HepG2 (cell line): ENCODE data around the gene ALPK3. TPM values are rescaled to one million over a fixed set of nuclear protein-coding genes. Genes with fewer than 3 reads are reported as not detected.

ENCODE experiments used
- ATAC-seq: fragments of 200-7000 bp; cut with Tn5 transposase; 3 replicates; pipeline ENCODE4 v1.9.1; 2020; ENCODE audit warnings: mild to moderate bottlenecking, moderate library complexity
- Bru-seq: library from RNA; stranded (reverse); fragments of 400-500 nt; gene quantifications from one replicate; lab custom pipeline; 2021; lab: Mats Ljungman, UMichigan
- BruChase-seq, 2 experiments: library from RNA; stranded (reverse); fragments of 400-500 nt; gene quantifications; one replicate each; lab custom pipeline; 2021; lab: Mats Ljungman, UMichigan
- BruUV-seq: library from RNA; stranded (reverse); fragments of 400-500 nt; replicated peaks from 2 replicates; lab custom pipeline; 2021; lab: Mats Ljungman, UMichigan
- CTCF ChIA-PET: fragments of 300-600 bp; formaldehyde crosslinking; extraction: SDS; loops from one replicate; lab custom pipeline; 2021; ENCODE audit warnings: low total read pairs, inconsistent platforms, low intra/inter-chr PET ratio; lab: Yijun Ruan, JAX
- POLR2A ChIA-PET: fragments of 350-600 bp; sonication (Branson Sonifier 250); formaldehyde crosslinking; loops from one replicate; lab custom pipeline; 2020; ENCODE audit warnings: antibody characterized with exemption, inconsistent platforms; lab: Yijun Ruan, JAX
- DNase-seq: peaks from one replicate; pipeline ENCODE4 v3.0.0-alpha.2; 2015; ENCODE audit warnings: low spot score
- FAIRE-seq: peaks from 3 replicates; lab custom pipeline; 2011; peaks lifted over from hg19 to GRCh38; lab: Jason Lieb, UNC
- H2AFZ ChIP-seq: one replicate; pipeline ENCODE4 v1.6.1; 2011; ENCODE audit warnings: low read length, inconsistent platforms
- H3K27ac ChIP-seq: fragments of 300-600 bp; 3 replicates; pipeline ENCODE4 v1.8.0; 2011; ENCODE audit warnings: mixed run types, mild to moderate bottlenecking, mixed read lengths, low read length, inconsistent platforms; ENCODE audit not compliant: insufficient read depth; ENCODE audit errors: extremely low read length
- H3K27me3 ChIP-seq, 2 experiments: fragments of 200-600 bp in 1 of 2; 2 replicates in 1 of 2; 3 replicates in 1 of 2; pipeline versions ENCODE4 v1.6.0 to v1.8.0; 2011; ENCODE audit warnings: low read length in 2 of 2, mild to moderate bottlenecking in 2 of 2, moderate library complexity in 2 of 2, inconsistent platforms in 1 of 2; ENCODE audit not compliant: insufficient read depth in 2 of 2, control insufficient read depth in 1 of 2
- H3K36me3 ChIP-seq, 2 experiments: fragments of 200-600 bp in 1 of 2; replicated peaks in 1 of 2; 2 replicates in 1 of 2; 3 replicates in 1 of 2; pipeline versions ENCODE4 v1.5.1 to v1.8.0; 2011; ENCODE audit warnings: low read length in 2 of 2, inconsistent platforms in 1 of 2; ENCODE audit not compliant: insufficient read depth in 2 of 2, control insufficient read depth in 1 of 2
- H3K4me1 ChIP-seq: 2 replicates; pipeline ENCODE4 v1.5.1; 2012; ENCODE audit warnings: low read length, inconsistent platforms; ENCODE audit not compliant: insufficient read depth
- H3K4me2 ChIP-seq: 2 replicates; pipeline ENCODE4 v1.6.0; 2011; ENCODE audit warnings: low read depth, low read length, inconsistent platforms
- H3K4me3 ChIP-seq, 3 experiments: fragments of 200-600 bp in 1 of 3; sonication (generic), shearing (Covaris generic) in 1 of 3; replicated peaks in 1 of 3; 2 replicates each; pipeline ENCODE4 v1.5.1; 2011 to 2016; ENCODE audit warnings: low read length in 3 of 3, inconsistent platforms in 2 of 3, low read depth in 2 of 3, mild to moderate bottlenecking in 2 of 3, control low read depth in 1 of 3, mixed read lengths in 1 of 3; ENCODE audit not compliant: insufficient read depth in 1 of 3
- H3K79me2 ChIP-seq: one replicate; pipeline ENCODE4 v1.6.1; 2011; ENCODE audit warnings: low read length, inconsistent platforms; ENCODE audit not compliant: insufficient read depth
- H3K9ac ChIP-seq: 2 replicates; pipeline ENCODE4 v1.6.0; 2011; ENCODE audit warnings: mild to moderate bottlenecking, low read depth, low read length, inconsistent platforms; ENCODE audit not compliant: insufficient read depth
- H3K9me3 ChIP-seq: 2 replicates; pipeline ENCODE4 v1.5.1; 2012; ENCODE audit warnings: mild to moderate bottlenecking, low read length
- H4K20me1 ChIP-seq: 2 replicates; pipeline ENCODE4 v1.6.0; 2011; ENCODE audit warnings: inconsistent platforms, mild to moderate bottlenecking, low read length, moderate library complexity; ENCODE audit not compliant: insufficient read depth
- ZBTB33 ChIP-seq: sonication (generic); formaldehyde crosslinking; IDR thresholded peaks from 2 replicates; pipeline ENCODE4 v1.4.0; 2020; ENCODE audit warnings: missing genetic modification reagents
- WGBS: methylation state at CpG from one replicate; pipeline ENCODE4 v1.1.6; 2017; ENCODE audit warnings: low lambda C conversion rate; 5-methylcytosine and 5-hydroxymethylcytosine counted together
- in situ Hi-C: cut with HindIII; loops from 2 replicates; pipeline ENCODE4 v1.10.0; 2017; ENCODE audit warnings: low pct_unique_long_range_greater_than_20kb; ENCODE audit not compliant: extremely low pct_ligation_motif_present
- intact Hi-C: fragments of 100-400 bp; cut with micrococcal nuclease; formaldehyde crosslinking; loops from one replicate; pipeline ENCODE4 v1.10.0; 2022; ENCODE audit not compliant: unreplicated experiment
- long read RNA-seq, 2 experiments: library from RNA in 1 of 2; library from polyadenylated mRNA in 1 of 2; stranded (forward) in 1 of 2; unstranded in 1 of 2; transcript quantifications; one replicate each; pipeline ENCODE4 v2.0.0, GENCODE V29; 2019 to 2022
- polyA minus RNA-seq, 3 experiments: library from RNA; depleted of rRNA, polyadenylated mRNA; stranded (reverse); fragments of >200 nt; gene quantifications; 2 replicates each; pipeline ENCODE4 v1.2.3, GENCODE V29; 2011; ENCODE audit warnings: low replicate concordance in 1 of 3
- polyA plus RNA-seq, 8 experiments: library from polyadenylated mRNA; depleted of rRNA in 3 of 8; stranded (reverse) in 7 of 8; unstranded in 1 of 8; fragments of >200 nt; fragmentation: Illumina TruSeq in 4 of 8; extraction: Trizol in 4 of 8; gene quantifications; 2 replicates each; pipeline versions ENCODE4 v1.2.1 to v1.2.3, GENCODE V29; 2011 to 2016; ENCODE audit warnings: low read depth in 4 of 8, missing spikeins in 1 of 8, mixed read lengths in 1 of 8; ENCODE audit not compliant: insufficient read depth in 1 of 8
- total RNA-seq, 5 experiments: library from RNA; depleted of rRNA; stranded (reverse); fragments of >200 nt; fragmentation: Illumina TruSeq; extraction: Trizol; gene quantifications; 2 replicates each; pipeline ENCODE4 v1.2.3, GENCODE V29; 2016; ENCODE audit warnings: low read depth in 1 of 5
- TF ChIP-seq, protein P1 (sequence below): sonication (generic); formaldehyde crosslinking; IDR thresholded peaks from 2 replicates; pipeline ENCODE4 v1.4.0; 2020; ENCODE audit warnings: missing genetic modification reagents

The ALPK3 gene
- total RNA-seq (2016; rRNA removed; fragmentation: Illumina TruSeq; extraction: Trizol) = 0.03 and 0.04 TPM in 2 replicates
- under 0.01 TPM in 1 of 2 replicates, not detected in the other for total RNA-seq (2016; cell fraction: cytosol; rRNA removed; fragmentation: Illumina TruSeq; extraction: Trizol; ENCODE audit: low read depth)
- total RNA-seq (2016; cell fraction: insoluble cytoplasmic fraction; rRNA removed; fragmentation: Illumina TruSeq; extraction: Trizol) = 0.03 and 0.04 TPM in 2 replicates
- total RNA-seq (2016; cell fraction: membrane; rRNA removed; fragmentation: Illumina TruSeq; extraction: Trizol) = not detected in 2 replicates
- total RNA-seq (2016; cell fraction: nucleus; rRNA removed; fragmentation: Illumina TruSeq; extraction: Trizol) = 0.03 and 0.34 TPM in 2 replicates
- 0.10 and 0.42 TPM in 2 replicates for polyA plus RNA-seq (2011; rRNA removed)
- polyA plus RNA-seq (2011; cell fraction: cytosol; rRNA removed) = 0.03 and 0.05 TPM in 2 replicates
- 0.31 and 0.56 TPM in 2 replicates for polyA plus RNA-seq (2011; cell fraction: nucleus; rRNA removed)
- polyA plus RNA-seq (2012) = 0.13 and 0.16 TPM in 2 replicates
- polyA plus RNA-seq (2016; cell fraction: cytosol; fragmentation: Illumina TruSeq; extraction: Trizol; ENCODE audit: low read depth) = not detected in 2 replicates
- polyA plus RNA-seq (2016; cell fraction: insoluble cytoplasmic fraction; fragmentation: Illumina TruSeq; extraction: Trizol; ENCODE audit: low read depth) = 0.02 TPM in 1 of 2 replicates, not detected in the other
- not detected in 2 replicates for polyA plus RNA-seq (2016; cell fraction: membrane; fragmentation: Illumina TruSeq; extraction: Trizol; ENCODE audit: low read depth)
- 0.12 TPM in 1 of 2 replicates, not detected in the other for polyA plus RNA-seq (2016; cell fraction: nucleus; fragmentation: Illumina TruSeq; extraction: Trizol; ENCODE audit: insufficient read depth, low read depth)
- 0.10 and 0.65 TPM in 2 replicates for polyA minus RNA-seq (2011; rRNA and poly(A)+ RNA removed; ENCODE audit: low replicate concordance)
- not detected in 2 replicates for polyA minus RNA-seq (2011; cell fraction: cytosol; rRNA and poly(A)+ RNA removed)
- 0.12 and 0.13 TPM in 2 replicates for polyA minus RNA-seq (2011; cell fraction: nucleus; rRNA and poly(A)+ RNA removed)
- percentile 23 among the genes with signal in this experiment for Bru-seq, nascent RNA
- percentile 33 among the genes with signal in this experiment for BruChase-seq, experiment 1, labeled RNA remaining after a 6-hour chase
- BruChase-seq, experiment 2, labeled RNA remaining after a 2-hour chase = percentile 26 among the genes with signal in this experiment
- long read RNA-seq, experiment 1 = 0 reads
- long read RNA-seq, experiment 2 = 0 reads

DNA sequence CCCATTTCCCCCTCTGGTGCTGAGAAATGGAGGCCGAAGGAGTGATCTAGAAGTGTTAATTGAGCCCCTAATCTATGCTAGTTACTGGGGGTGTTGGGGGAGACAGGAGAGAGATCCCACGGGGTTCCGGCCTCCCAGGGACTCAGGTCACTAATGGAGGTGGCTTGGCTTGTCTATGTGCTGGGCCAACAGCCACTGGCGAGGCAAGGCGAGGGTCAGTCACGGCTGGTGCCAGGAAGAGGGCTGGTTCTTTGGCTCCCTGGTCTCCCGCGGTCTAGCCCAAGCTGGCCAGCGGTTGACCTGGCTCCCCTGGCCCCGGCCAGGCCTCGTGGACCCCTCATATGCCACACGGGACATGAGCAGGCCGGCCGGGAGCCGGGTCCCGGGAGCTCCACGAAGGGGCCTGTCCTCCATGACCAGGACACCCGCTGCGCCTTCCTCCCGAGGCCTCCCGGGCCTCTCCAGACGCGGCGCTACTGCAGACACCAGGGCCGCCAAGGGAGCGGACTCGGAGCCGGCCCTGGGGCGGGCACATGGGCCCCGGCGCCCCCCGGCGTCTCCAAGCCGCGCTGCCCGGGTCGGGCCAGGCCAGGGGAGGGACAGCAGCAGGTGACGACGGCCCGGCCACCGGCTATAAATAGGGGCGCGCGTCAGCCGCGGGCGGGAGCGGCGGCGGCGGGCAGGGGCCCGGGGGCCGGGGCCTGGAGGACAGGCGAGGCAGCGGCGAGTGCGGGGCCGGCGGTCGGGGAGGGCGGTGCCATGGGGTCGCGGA is at the start of gene ALPK3:
TSS of gene ALPK3 (plus strand) at position 663 of the 772 bp plus-strand sequence. CDS start at position 760, 97 bp downstream.
- WGBS = 96% methylated on average over 46 of the region's 63 CpGs

More for the DNA sequence above, at the start of gene ALPK3:
- TF ChIP-seq, protein P1, sequence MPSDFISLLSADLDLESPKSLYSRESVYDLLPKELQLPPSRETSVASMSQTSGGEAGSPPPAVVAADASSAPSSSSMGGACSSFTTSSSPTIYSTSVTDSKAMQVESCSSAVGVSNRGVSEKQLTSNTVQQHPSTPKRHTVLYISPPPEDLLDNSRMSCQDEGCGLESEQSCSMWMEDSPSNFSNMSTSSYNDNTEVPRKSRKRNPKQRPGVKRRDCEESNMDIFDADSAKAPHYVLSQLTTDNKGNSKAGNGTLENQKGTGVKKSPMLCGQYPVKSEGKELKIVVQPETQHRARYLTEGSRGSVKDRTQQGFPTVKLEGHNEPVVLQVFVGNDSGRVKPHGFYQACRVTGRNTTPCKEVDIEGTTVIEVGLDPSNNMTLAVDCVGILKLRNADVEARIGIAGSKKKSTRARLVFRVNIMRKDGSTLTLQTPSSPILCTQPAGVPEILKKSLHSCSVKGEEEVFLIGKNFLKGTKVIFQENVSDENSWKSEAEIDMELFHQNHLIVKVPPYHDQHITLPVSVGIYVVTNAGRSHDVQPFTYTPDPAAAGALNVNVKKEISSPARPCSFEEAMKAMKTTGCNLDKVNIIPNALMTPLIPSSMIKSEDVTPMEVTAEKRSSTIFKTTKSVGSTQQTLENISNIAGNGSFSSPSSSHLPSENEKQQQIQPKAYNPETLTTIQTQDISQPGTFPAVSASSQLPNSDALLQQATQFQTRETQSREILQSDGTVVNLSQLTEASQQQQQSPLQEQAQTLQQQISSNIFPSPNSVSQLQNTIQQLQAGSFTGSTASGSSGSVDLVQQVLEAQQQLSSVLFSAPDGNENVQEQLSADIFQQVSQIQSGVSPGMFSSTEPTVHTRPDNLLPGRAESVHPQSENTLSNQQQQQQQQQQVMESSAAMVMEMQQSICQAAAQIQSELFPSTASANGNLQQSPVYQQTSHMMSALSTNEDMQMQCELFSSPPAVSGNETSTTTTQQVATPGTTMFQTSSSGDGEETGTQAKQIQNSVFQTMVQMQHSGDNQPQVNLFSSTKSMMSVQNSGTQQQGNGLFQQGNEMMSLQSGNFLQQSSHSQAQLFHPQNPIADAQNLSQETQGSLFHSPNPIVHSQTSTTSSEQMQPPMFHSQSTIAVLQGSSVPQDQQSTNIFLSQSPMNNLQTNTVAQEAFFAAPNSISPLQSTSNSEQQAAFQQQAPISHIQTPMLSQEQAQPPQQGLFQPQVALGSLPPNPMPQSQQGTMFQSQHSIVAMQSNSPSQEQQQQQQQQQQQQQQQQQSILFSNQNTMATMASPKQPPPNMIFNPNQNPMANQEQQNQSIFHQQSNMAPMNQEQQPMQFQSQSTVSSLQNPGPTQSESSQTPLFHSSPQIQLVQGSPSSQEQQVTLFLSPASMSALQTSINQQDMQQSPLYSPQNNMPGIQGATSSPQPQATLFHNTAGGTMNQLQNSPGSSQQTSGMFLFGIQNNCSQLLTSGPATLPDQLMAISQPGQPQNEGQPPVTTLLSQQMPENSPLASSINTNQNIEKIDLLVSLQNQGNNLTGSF (CRISPR knock-in tag) = no peak
- TF ChIP-seq ZBTB33 (CRISPR knock-in tag) = 0 out of 2 replicates have a peak, but pooled peaks have one; percentile 14
- 0 out of 2 replicates have a peak within 1 kb of the TSS, but pooled peaks have one; percentile 11 for H3K9ac ChIP-seq
- ChIA-PET POLR2A (no interaction called here), CTCF (no interaction called here)
- no peaks in the 10 kb centered on the region for H3K36me3 ChIP-seq
- no TSS peak for BruUV-seq
- in situ Hi-C loops (no loop called here), intact Hi-C loops (loop anchor here (10.0 kb wide), 2 partner anchors 62 to 162 kb away; partner anchors contain the start of genes NMB and WDR73)
- peak within 1 kb of the TSS in 1 of 3 experiments; percentile 45; a peak in 1 of 6 replicates for H3K4me3 ChIP-seq
- H4K20me1 ChIP-seq = no peaks in the 10 kb centered on the region
- FAIRE-seq (no peak), ATAC-seq (no peak), DNase-seq (no peak)
- no peak within 1 kb of the TSS for H3K27ac ChIP-seq
- H3K27me3 ChIP-seq = no peaks in the 10 kb centered on the region
- no peak within 1 kb of the TSS for H2AFZ ChIP-seq
- peak within 1 kb of the TSS; percentile 78 for H3K4me2 ChIP-seq
- no peaks in the 10 kb centered on the region for H3K79me2 ChIP-seq
- H3K4me1 ChIP-seq = peaks cover 61% of the 10 kb centered on the region
- H3K9me3 ChIP-seq = no peaks in the 10 kb centered on the region
